ENCODE data around the gene C1orf52. TPM values are rescaled to one million over a fixed set of nuclear protein-coding genes. Genes with fewer than 3 reads are reported as not detected.

Gene C1orf52
- total RNA-seq, 1 donor from 2014 or later: 6.3 TPM

GRCh38 chr1:85240174-85240601, 19.3 kb downstream of the C1orf52 start:
- Histone ChIP-seq H3K27me3 (ENCODE audit: control insufficient read depth in 3 of 3, insufficient read depth in 3 of 3, low read length in 3 of 3) (no peaks in the 10 kb centered on the region), H3K9me3 (ENCODE audit: control insufficient read depth in 3 of 3, low read length in 3 of 3) (no peaks in the 10 kb centered on the region), H3K36me3 (ENCODE audit: control insufficient read depth in 3 of 3, insufficient read depth in 3 of 3, low read length in 3 of 3) (no peaks in the 10 kb centered on the region), H3K27ac (ENCODE audit: low read depth, low read length) (no peak overlapping the region), H3K9ac (ENCODE audit: low read depth in 1 of 3, low read length in 3 of 3) (no peak overlapping the region), H3K4me3 (ENCODE audit: low read length in 3 of 3) (no peak overlapping the region), H3K4me1 (ENCODE audit: control insufficient read depth in 3 of 3, insufficient read depth in 3 of 3, low read length in 3 of 3) (peaks cover 5 to 8% (median 5%) of the 10 kb centered on the region in 3 donors)

GRCh38 chr1:85237613-85238012, 21.8 kb downstream of the C1orf52 start:
- H3K9me3 ChIP-seq (ENCODE audit: control insufficient read depth in 3 of 3, low read length in 3 of 3): no peaks in the 10 kb centered on the region
- H3K4me1 ChIP-seq (ENCODE audit: control insufficient read depth in 3 of 3, insufficient read depth in 3 of 3, low read length in 3 of 3): no peaks in the 10 kb centered on the region
- no peaks in the 10 kb centered on the region for H3K27me3 ChIP-seq (ENCODE audit: control insufficient read depth in 3 of 3, insufficient read depth in 3 of 3, low read length in 3 of 3)
- no peaks in the 10 kb centered on the region for H3K36me3 ChIP-seq (ENCODE audit: control insufficient read depth in 3 of 3, insufficient read depth in 3 of 3, low read length in 3 of 3)
- no peak overlapping the region for H3K4me3 ChIP-seq (ENCODE audit: low read length in 3 of 3)
- no peak overlapping the region for H3K27ac ChIP-seq (ENCODE audit: low read depth, low read length)
- H3K9ac ChIP-seq (ENCODE audit: low read depth in 1 of 3, low read length in 3 of 3): no peak overlapping the region

GRCh38 chr1:85230305-85230977, 29.0 kb downstream of the C1orf52 start:
- no peaks in the 10 kb centered on the region for H3K9me3 ChIP-seq (ENCODE audit: control insufficient read depth in 3 of 3, low read length in 3 of 3)

GRCh38 chr1:85229574-85230097, 29.8 kb downstream of the C1orf52 start:
- H3K9me3 ChIP-seq (ENCODE audit: control insufficient read depth in 3 of 3, low read length in 3 of 3): no peaks in the 10 kb centered on the region
- H3K27ac ChIP-seq (ENCODE audit: low read depth, low read length): no peak overlapping the region
- H3K36me3 ChIP-seq (ENCODE audit: control insufficient read depth in 3 of 3, insufficient read depth in 3 of 3, low read length in 3 of 3): no peaks in the 10 kb centered on the region
- H3K27me3 ChIP-seq (ENCODE audit: control insufficient read depth in 3 of 3, insufficient read depth in 3 of 3, low read length in 3 of 3): no peaks in the 10 kb centered on the region
- H3K9ac ChIP-seq (ENCODE audit: low read depth in 1 of 3, low read length in 3 of 3): no peak overlapping the region
- no peaks in the 10 kb centered on the region for H3K4me1 ChIP-seq (ENCODE audit: control insufficient read depth in 3 of 3, insufficient read depth in 3 of 3, low read length in 3 of 3)
- H3K4me3 ChIP-seq (ENCODE audit: low read length in 3 of 3): no peak overlapping the region

More at GRCh38 chr1:85230305-85230977, 29.0 kb downstream of the C1orf52 start:
- Histone ChIP-seq H3K27ac (ENCODE audit: low read depth, low read length) (no peak overlapping the region), H3K27me3 (ENCODE audit: control insufficient read depth in 3 of 3, insufficient read depth in 3 of 3, low read length in 3 of 3) (no peaks in the 10 kb centered on the region), H3K4me3 (ENCODE audit: low read length in 3 of 3) (no peak overlapping the region), H3K9ac (ENCODE audit: low read depth in 1 of 3, low read length in 3 of 3) (no peak overlapping the region), H3K4me1 (ENCODE audit: control insufficient read depth in 3 of 3, insufficient read depth in 3 of 3, low read length in 3 of 3) (no peaks in the 10 kb centered on the region), H3K36me3 (ENCODE audit: control insufficient read depth in 3 of 3, insufficient read depth in 3 of 3, low read length in 3 of 3) (no peaks in the 10 kb centered on the region)

GRCh38 chr1:85228972-85229371, 30.5 kb downstream of the C1orf52 start:
- H3K4me3 ChIP-seq (ENCODE audit: low read length in 3 of 3): no peak overlapping the region
- H3K9me3 ChIP-seq (ENCODE audit: control insufficient read depth in 3 of 3, low read length in 3 of 3): no peaks in the 10 kb centered on the region
- H3K27ac ChIP-seq (ENCODE audit: low read depth, low read length): no peak overlapping the region
- H3K36me3 ChIP-seq (ENCODE audit: control insufficient read depth in 3 of 3, insufficient read depth in 3 of 3, low read length in 3 of 3): no peaks in the 10 kb centered on the region
- no peak overlapping the region for H3K9ac ChIP-seq (ENCODE audit: low read depth in 1 of 3, low read length in 3 of 3)
- no peaks in the 10 kb centered on the region for H3K4me1 ChIP-seq (ENCODE audit: control insufficient read depth in 3 of 3, insufficient read depth in 3 of 3, low read length in 3 of 3)
- H3K27me3 ChIP-seq (ENCODE audit: control insufficient read depth in 3 of 3, insufficient read depth in 3 of 3, low read length in 3 of 3): no peaks in the 10 kb centered on the region

- H3K27me3 ChIP-seq (ENCODE audit: control insufficient read depth in 3 of 3, insufficient read depth in 3 of 3, low read length in 3 of 3): no peaks in the 10 kb centered on the region
- no peak overlapping the region for H3K4me3 ChIP-seq (ENCODE audit: low read length in 3 of 3)
- H3K9me3 ChIP-seq (ENCODE audit: control insufficient read depth in 3 of 3, low read length in 3 of 3): no peaks in the 10 kb centered on the region
- H3K4me1 ChIP-seq (ENCODE audit: control insufficient read depth in 3 of 3, insufficient read depth in 3 of 3, low read length in 3 of 3): no peaks in the 10 kb centered on the region
- H3K9ac ChIP-seq (ENCODE audit: low read depth in 1 of 3, low read length in 3 of 3): no peak overlapping the region
- no peaks in the 10 kb centered on the region for H3K36me3 ChIP-seq (ENCODE audit: control insufficient read depth in 3 of 3, insufficient read depth in 3 of 3, low read length in 3 of 3)
- no peak overlapping the region for H3K27ac ChIP-seq (ENCODE audit: low read depth, low read length)
These were observed 33.7 kb downstream of the C1orf52 start for GRCh38 chr1:85225624-85226380.

GRCh38 chr1:85224734-85225623, 34.5 kb downstream of the C1orf52 start:
- Histone ChIP-seq H3K9me3 (ENCODE audit: control insufficient read depth in 3 of 3, low read length in 3 of 3) (no peaks in the 10 kb centered on the region), H3K27ac (ENCODE audit: low read depth, low read length) (no peak overlapping the region), H3K9ac (ENCODE audit: low read depth in 1 of 3, low read length in 3 of 3) (no peak overlapping the region), H3K27me3 (ENCODE audit: control insufficient read depth in 3 of 3, insufficient read depth in 3 of 3, low read length in 3 of 3) (no peaks in the 10 kb centered on the region), H3K36me3 (ENCODE audit: control insufficient read depth in 3 of 3, insufficient read depth in 3 of 3, low read length in 3 of 3) (no peaks in the 10 kb centered on the region), H3K4me3 (ENCODE audit: low read length in 3 of 3) (no peak overlapping the region), H3K4me1 (ENCODE audit: control insufficient read depth in 3 of 3, insufficient read depth in 3 of 3, low read length in 3 of 3) (no peaks in the 10 kb centered on the region)

- Histone ChIP-seq H3K27ac (ENCODE audit: low read depth, low read length) (no peak overlapping the region), H3K4me1 (ENCODE audit: control insufficient read depth in 3 of 3, insufficient read depth in 3 of 3, low read length in 3 of 3) (no peaks in the 10 kb centered on the region)
These were observed 35.2 kb downstream of the C1orf52 start for GRCh38 chr1:85224295-85224694.

GRCh38 chr1:85223334-85223733, 36.1 kb downstream of the C1orf52 start:
- no peaks in the 10 kb centered on the region for H3K36me3 ChIP-seq (ENCODE audit: control insufficient read depth in 3 of 3, insufficient read depth in 3 of 3, low read length in 3 of 3)
- H3K4me1 ChIP-seq (ENCODE audit: control insufficient read depth in 3 of 3, insufficient read depth in 3 of 3, low read length in 3 of 3): no peaks in the 10 kb centered on the region
- no peak overlapping the region for H3K27ac ChIP-seq (ENCODE audit: low read depth, low read length)
- H3K9ac ChIP-seq (ENCODE audit: low read depth in 1 of 3, low read length in 3 of 3): no peak overlapping the region
- no peaks in the 10 kb centered on the region for H3K9me3 ChIP-seq (ENCODE audit: control insufficient read depth in 3 of 3, low read length in 3 of 3)
- no peaks in the 10 kb centered on the region for H3K27me3 ChIP-seq (ENCODE audit: control insufficient read depth in 3 of 3, insufficient read depth in 3 of 3, low read length in 3 of 3)
- H3K4me3 ChIP-seq (ENCODE audit: low read length in 3 of 3): no peak overlapping the region

More at GRCh38 chr1:85224295-85224694, 35.2 kb downstream of the C1orf52 start:
- Histone ChIP-seq H3K36me3 (ENCODE audit: control insufficient read depth in 3 of 3, insufficient read depth in 3 of 3, low read length in 3 of 3) (no peaks in the 10 kb centered on the region), H3K9me3 (ENCODE audit: control insufficient read depth in 3 of 3, low read length in 3 of 3) (no peaks in the 10 kb centered on the region), H3K9ac (ENCODE audit: low read depth in 1 of 3, low read length in 3 of 3) (no peak overlapping the region), H3K27me3 (ENCODE audit: control insufficient read depth in 3 of 3, insufficient read depth in 3 of 3, low read length in 3 of 3) (no peaks in the 10 kb centered on the region), H3K4me3 (ENCODE audit: low read length in 3 of 3) (no peak overlapping the region)

Measured in skeletal muscle tissue (tissue), 4 donors.